Hindlimb muscle (tissue), 1 donor: ENCODE measurements around the gene COPRS. TPM values are rescaled to one million over a fixed set of nuclear protein-coding genes. Genes with fewer than 3 reads are reported as not detected.
"Not testable (repeated sequence)": the region's sequence is repeated elsewhere in the genome, so short reads cannot be mapped to it uniquely, and the experiment has no call there.

Source experiments
- DNase-seq: peaks from one replicate; pipeline ENCODE4 v3.0.0-alpha.2; 2013
- polyA plus RNA-seq: library from polyadenylated mRNA; unstranded; fragments of 120-200 nt; gene quantifications from one replicate; pipeline ENCODE4 v1.2.1, GENCODE V29; 2013; ENCODE audit not compliant: insufficient read length

Gene COPRS
- polyA plus RNA-seq, 1 donor, result 33.2 TPM

DNA sequence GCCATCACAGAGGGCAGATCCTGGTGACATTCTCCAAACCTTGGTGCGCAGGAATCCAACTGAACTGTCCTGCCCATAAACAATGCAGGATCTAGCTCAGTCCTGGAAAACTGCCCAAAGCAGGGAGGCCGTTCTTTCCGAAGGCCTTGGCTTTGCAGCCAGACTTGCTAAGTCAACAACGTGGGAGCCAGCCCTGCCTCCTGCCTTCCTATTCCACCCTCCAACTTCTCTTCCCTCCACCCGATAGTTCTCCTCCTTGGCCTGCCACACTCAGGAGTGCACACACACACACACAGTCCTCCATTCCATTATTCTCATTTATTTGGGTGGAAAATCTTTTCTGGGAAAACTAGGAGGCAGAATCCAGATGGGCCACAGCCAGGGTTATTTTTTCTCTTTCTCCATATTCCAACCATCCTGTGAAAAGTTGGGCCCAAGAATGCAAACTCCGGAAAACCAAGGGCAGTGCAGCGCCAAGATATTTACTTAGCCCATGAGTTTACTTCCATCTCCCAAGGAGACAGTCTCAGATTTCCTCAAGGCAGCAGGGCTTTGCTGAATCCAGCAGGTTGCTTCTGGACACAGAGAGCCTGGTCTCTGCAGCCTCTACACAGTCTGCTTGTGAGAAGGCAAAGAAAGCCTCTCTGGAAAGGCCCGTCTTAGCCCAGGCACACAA, 15.8 kb downstream of the COPRS start:
- peak; percentile 82 for DNase-seq

DNA sequence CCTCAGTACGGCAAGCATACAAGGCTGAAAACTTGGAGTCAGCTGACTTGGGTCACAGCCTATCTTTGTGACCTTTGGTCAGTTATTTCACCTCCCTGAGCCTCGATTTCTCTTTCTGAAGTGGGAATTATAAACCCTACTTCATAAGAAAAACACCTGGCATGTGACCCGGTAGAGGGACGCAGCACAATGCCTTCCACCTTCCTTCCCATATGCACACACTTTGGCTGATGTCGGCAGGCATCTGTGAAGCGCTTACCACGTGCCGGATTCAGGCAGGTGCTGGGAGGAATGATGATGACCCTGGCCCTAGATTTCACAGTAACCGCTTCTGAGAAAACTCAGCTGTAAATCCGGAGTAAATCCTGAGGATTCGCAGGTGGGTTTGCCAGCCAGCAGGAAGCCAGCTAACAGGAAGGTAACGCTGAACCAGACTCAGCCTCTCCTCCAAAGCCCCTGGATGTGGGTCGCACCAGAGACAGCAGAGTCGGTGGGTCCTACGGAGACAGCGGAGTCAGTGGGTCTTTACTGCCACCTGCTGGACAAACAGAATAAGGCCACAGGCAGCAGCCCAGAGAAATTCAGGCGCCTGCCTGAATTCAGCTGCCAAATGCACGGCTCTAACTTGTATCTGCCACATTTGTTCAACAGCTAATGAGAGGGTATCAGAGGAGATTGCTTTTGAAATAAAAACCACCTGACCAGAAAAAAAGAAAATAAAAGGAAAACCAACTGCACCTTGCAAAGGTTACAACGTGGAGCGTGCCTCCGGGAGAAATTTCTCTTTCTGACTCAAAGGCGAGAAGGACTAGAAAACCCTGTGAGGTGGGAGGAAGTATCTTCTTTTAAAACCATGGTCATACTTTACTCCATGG, 16.6 kb downstream of the COPRS start:
- peak; percentile 83 for DNase-seq

- no peak for DNase-seq
Measured at GRCh38 chr17:31841850-31842194, 17.2 kb downstream of the COPRS start.

- DNase-seq, result no peak
Measured at GRCh38 chr17:31838636-31839225, 20.3 kb downstream of the COPRS start.

GRCh38 chr17:31835984-31836383, 23.1 kb downstream of the COPRS start:
- no peak for DNase-seq

GRCh38 chr17:31834448-31834847, 24.6 kb downstream of the COPRS start:
- DNase-seq, result no peak

DNA sequence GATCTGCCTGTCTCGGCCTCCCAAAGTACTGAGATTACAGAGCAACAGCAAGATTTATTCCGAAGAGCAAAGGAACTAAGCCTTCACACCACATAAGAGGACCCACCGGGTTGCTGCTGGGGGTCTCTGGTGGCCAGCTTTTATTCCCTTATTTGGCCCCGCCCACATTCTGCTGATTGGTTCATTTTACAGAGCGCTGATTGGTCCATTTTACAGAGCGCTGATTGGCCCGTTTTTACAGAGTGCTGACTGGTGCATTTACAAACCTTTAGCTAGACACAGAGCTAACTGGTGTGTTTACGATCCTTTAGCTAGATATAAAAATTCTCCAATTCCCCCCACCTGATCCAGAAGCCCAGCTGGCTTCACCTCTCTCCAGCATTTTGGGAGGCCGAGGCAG, 26.3 kb downstream of the COPRS start:
- no peak for DNase-seq

DNA sequence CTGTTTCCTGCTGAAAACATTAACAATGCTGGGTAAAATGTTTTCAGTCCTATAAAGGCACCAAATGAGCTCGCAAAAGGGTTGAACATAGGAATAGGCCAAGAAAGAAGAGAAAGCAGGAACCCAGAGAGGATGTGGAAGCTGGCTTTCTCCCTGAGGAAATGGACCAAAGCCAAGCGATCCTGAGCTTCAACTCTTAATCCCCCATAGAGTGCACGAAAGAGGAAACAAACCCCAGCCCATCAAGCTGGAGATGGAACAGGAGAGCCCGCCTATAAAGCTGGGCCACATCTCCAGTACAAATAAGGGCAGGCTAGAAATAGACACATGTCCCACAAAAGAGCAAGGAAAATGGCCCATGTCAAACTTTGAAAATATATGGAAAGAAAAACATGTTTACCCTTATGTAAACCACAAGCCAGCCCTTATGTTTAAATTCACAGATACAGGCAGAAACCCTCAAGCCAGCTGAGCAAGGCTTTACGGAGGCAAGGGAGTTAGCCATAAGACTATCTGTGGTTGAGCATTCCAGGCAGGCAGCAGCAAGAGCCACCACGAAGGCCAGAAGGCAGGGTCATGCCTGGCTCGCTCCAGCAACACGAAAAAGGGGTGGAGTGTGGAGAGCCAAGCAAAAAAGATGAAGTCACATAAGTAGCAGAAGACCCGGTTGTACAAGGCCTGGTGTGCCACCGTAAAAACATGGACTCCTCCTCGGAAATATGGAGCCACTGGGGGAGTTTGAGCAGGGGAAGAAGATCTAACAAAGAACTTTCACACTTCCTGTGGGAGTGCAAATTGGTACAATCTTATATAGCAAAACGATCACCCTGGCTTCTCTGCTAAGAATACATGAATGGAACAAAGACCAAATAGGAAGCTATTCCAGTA, 27.8 kb downstream of the COPRS start:
- no peak for DNase-seq

- DNase-seq, result no peak
Measured at GRCh38 chr17:31829649-31830048, 29.4 kb downstream of the COPRS start.

DNA sequence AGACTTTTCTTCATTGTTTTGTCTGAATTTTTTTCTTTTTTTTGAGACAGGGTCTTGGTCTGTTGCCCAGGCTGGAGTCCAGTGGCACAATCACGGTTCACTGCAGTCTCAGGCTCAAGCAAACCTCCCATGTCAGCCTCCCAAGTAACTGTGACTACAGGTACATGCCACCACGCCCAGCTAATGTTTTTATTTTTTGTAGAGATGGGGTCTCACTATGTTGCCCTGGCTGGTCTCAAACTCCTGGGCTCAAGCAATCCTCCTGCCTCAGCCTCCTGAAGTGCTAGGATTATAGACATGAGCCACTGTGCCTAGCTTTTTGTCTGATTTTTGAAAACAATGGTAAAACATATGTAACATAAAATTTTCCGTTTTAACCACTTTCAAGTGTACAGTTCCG, 30.1 kb downstream of the COPRS start:
- DNase-seq, result not testable (repeated sequence)

DNA sequence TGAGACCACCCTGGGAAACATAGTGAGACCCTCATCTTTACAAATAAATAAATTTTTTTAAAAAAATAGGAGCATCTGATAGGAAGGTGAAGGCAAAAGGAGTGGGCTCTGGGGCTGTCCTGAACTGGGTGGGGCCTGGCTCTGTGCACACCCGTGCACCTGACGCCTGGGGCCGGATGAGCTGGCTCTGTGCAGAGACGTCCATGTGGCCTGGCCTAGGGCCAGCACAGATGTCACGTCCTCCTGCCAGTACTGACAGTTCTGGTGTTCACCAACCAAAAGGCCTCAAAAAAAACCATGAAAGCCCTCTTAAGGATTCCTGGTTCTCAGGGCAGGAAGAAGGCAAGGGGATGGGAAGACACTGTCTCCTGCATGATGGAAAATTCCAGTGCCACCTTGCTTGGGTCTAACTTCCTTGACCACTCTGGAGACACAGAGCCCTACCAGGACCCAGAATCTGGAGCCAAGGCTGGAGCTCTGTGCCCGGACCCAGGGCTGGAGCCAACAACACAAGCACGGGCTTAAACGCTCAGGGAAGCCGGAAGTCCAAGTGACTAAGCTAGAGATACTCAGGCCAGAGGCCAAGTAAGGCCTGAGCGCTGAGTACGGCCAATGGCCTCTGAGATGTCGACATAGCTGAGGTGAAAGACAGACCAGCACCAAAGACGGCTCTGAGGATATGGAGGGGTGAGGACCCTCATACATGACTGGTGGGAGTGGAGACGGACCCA, 32.9 kb downstream of the COPRS start:
- DNase-seq, result no peak

DNA sequence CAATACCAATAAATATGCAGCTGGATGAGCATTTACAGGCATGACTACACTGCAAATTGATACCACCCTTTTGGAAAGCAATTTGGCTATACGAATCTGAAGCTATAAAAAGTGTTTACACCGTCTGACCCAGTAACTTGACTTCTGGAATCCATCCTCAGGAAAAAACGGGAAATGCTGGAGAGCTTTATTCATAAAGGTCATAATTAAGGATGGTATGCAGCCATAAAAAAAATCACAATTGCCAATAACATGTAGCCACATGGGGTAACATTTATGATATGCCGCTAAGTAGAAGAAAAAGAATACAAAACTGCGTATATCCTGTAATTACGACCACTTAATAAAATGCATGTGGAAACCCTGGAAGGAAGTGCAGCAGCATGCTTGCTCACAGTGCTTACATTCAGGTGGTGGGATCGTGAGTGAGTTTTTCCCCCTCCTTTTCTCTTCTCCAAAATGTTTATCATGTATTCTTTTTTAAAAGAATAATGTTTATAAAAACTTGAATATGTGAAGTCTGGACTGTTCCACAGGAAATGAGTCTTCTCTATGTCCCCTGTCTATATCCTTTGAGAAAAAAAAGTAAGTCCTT, 34.2 kb downstream of the COPRS start:
- DNase-seq, result no peak

DNA sequence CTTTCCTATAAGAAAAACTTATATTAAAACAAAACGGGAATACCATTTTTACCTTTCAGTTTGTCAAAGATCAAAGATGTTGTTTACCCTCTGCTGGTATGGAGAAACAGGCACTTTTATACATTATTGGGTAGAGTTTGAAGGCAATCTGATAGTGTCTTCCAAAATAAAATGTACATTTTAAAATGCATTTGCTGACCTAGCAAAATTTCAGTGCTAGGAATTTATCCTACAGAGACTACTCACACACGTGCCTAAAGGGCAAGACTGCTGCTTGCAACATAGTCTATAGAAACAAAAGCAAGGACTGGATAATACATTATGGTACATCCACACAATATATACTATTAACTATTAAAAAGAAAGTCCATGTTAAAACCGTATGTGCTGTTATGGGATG, 36.0 kb downstream of the COPRS start:
- no peak for DNase-seq

GRCh38 chr17:31820691-31821435, 38.2 kb downstream of the COPRS start:
- no peak for DNase-seq

- no peak for DNase-seq
Measured at GRCh38 chr17:31819578-31819977, 39.5 kb downstream of the COPRS start.

DNA sequence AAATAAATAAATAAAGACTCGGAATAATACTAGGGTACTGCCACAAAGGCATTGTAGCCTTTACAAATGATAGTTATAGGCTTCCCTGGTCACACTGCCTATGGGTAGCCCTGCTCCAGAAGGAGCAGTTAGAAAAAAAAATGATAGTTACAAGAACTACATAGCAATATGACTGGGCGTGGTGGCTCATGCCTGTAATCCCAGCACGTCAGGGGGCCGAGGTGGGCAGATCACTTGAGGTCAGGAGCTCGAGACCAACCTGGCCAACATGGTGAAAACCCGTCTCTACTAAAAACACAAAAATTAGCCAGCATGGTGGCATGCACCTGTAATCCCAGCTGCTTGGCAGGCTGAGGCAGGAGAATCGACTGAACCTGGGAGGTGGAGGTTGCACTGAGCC, 40.2 kb downstream of the COPRS start:
- not testable (repeated sequence) for DNase-seq

DNA sequence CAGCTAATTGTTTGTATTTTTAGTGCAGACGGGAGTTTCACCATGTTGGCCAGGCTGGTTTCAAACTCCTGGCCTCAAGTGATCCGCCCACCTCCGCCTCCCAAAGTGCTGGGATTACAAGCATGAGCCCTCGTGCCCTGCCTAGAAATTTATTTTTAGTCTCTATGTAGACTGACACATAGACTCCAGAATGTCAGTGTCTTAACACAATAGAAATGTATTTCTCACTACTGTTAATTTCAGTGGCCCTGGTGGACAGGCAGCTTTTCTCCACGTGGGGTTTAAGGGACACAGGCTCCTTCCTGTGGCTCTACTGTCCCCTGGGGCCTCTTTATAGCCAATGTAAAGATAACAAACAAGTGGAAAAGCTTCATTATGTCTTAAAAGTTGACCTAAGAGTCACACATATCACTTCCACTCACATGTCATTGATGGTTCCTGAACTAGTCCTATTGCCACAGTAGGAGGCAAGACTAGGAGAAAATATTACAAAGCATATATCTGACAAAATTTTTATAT, 43.8 kb downstream of the COPRS start:
- no peak for DNase-seq

DNA sequence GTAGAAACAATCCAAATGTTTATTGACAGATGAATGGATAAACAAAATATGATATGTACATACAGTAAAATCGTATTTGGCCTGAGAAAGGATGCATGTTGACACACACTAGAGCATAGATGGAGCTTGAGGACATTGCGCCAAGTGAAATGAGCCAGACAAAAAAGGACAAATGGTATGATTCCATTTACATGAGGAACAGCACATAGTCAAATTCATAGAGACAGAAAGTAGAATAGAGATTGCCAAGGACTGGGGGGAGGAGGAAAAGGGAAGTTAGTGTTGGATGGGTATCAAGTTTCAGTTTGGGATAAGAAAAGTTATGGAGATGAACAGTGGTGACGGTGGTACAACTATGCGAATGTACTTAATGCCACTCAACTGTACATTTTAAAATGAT, 47.9 kb downstream of the COPRS start:
- no peak for DNase-seq

DNA sequence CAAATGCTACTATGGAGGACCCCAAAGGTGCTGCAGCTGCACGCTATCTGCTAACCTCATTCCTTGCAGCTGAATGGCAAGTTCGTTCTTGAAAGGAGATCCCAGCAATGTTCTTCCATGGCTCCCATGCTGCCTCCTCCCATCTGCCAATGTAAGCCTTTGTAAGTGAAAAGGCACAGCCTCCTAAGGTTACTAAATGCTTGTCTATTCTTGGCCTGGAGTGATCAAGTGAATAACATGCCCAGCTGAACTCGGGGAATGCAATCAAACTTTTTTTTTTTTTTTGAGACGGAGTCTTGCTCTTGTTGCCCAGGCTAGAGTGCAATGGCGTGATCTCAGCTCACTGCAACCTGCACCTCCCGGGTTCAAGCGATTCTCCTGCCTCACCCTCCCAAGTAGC, 49.2 kb downstream of the COPRS start:
- not testable (repeated sequence) for DNase-seq

GRCh38 chr17:31808521-31809050, 50.5 kb downstream of the COPRS start:
- DNase-seq, result no peak
